ENCODE results near the gene WDTC1.

DNA sequence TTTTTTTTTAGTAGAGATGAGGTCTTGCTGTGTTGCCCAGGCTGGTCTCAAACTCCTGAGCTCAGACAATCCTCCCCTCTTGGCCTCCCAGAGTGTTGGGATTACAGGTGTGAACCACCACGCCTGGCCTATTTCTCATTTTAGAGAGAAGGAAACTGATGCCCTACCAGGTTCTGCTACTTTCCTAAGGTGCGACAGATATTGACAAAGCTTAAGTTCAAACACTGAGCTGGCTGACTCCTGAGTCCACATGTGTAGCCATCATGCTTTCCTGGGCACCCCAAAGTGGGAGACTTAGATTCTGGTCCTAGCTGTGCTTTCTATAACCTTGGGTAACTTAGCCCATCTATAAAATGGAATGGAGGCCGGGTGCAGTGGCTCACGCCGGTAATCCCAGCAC is 82.4 kb downstream of the WDTC1 start:
- TF ChIP-seq, protein P1, sequence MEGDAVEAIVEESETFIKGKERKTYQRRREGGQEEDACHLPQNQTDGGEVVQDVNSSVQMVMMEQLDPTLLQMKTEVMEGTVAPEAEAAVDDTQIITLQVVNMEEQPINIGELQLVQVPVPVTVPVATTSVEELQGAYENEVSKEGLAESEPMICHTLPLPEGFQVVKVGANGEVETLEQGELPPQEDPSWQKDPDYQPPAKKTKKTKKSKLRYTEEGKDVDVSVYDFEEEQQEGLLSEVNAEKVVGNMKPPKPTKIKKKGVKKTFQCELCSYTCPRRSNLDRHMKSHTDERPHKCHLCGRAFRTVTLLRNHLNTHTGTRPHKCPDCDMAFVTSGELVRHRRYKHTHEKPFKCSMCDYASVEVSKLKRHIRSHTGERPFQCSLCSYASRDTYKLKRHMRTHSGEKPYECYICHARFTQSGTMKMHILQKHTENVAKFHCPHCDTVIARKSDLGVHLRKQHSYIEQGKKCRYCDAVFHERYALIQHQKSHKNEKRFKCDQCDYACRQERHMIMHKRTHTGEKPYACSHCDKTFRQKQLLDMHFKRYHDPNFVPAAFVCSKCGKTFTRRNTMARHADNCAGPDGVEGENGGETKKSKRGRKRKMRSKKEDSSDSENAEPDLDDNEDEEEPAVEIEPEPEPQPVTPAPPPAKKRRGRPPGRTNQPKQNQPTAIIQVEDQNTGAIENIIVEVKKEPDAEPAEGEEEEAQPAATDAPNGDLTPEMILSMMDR (optimal IDR thresholded peaks at IDR 0.05 in 1 of 3, IDR thresholded peaks at IDR 0.05 in 1 of 3, conservative IDR thresholded peaks at IDR 0.05 in 1 of 3; ENCODE audit: extremely low read depth in 1 of 3, insufficient read depth in 2 of 3, low read length in 3 of 3) = no peak
- no peak for TF ChIP-seq EZH2 (IDR thresholded peaks at IDR 0.05; ENCODE audit: low read length)
